ENCODE measurements around the gene ARHGEF3.

- TF ChIP-seq CTCF (IDR thresholded peaks at IDR 0.05; ENCODE audit: low read depth, low read length, poor library complexity, severe bottlenecking) = no peak
- TF ChIP-seq EZH2phosphoT487 (IDR thresholded peaks at IDR 0.05; ENCODE audit: borderline replicate concordance, low read length) = no peak
Observed at GRCh38 chr3:56784448-56785001, 17.2 kb downstream of the ARHGEF3 start.
